Activated CD8-positive, alpha-beta memory T cell treated with anti-CD3 and anti-CD28 coated beads, Interleukin-2, amount 50 U/mL, for 48 hours (primary cell): ENCODE results near the gene CPNE2.
A peak's percentile ranks its signal among the peaks of the same experiment; 100 is the strongest.

Experiments used
- DNase-seq: peaks from one replicate; pipeline ENCODE4 v3.0.0-alpha.2; 2020

The CPNE2 gene

DNA sequence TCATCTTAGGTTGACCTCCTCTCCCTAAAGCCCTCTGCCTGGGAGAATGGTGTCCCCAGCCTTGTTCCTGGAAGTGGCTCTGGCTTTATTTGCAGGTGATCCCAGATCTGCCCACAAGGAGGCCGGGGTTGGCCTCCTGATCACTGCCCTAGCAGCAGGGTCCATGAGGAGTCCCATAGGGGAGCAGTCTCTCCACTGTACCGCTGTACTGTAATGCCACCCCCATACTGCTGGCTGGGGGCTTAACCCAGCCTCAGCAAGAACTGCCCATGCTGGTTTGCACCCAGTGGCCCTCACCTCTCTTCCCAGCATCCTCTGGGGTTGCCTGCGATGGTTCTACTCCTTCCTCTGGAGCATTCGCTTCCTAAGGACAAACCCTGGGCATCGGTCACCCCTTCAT lies 54.4 kb downstream of the CPNE2 start:
- peak; percentile 50 for DNase-seq

DNA sequence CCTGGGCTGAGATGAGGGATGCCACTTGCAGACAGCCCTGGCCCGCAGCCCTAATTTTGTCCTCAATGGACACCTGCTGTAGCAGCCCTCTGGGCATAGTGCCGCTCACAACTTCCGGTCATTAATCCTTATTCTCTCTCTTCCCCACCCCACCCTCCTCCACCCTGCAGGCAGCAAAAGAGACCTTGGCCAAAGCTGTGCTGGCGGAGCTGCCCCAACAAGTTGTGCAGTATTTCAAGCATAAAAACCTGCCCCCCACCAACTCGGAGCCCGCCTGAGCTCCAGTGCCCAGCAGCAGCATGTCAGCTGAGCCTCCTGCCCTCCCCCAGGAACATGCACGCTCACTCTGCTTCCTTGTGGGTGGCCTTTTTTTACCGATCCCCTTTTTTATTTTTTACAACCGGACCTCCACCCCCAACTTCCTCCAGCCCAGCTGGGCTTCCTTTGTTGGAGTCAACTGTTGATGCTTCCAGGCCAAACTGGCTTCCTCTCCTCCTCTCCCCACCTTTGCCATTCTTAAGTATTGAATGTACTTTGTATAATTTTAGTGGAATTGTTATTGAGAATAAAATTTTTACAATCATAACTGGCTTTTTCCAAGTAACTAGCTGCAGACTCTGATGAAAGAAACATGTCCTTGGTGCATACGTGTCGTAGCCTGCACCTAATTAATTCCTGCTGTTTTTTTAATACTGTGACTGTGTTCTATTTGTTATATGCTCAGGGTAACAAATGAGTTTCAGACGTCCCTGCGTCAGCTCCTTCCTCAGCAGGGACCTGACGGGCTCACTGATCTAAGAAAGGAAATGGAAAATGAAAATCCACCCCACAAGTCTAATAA lies 55.2 kb downstream of the CPNE2 start:
- no peak for DNase-seq

DNA sequence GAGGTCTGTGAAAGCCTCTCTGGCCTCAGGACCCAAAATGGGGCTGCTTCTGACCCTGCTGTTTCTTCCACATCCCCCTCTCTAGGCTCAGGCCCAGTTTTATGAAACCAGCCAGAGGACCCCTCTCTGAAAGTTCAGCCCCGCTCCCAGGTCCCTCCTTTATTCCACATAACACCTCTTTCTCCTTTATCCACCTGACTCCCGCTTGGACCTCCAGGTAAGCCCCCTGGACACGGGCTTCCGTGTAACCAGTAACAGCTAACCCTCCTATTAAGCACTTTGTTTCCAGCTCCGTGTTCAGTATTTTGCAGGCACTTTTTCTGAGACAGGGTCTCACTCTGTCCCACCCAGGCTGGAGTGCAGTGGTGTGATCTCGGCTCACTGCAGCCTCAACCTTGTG lies 56.1 kb downstream of the CPNE2 start:
- DNase-seq: peak; percentile 39

DNA sequence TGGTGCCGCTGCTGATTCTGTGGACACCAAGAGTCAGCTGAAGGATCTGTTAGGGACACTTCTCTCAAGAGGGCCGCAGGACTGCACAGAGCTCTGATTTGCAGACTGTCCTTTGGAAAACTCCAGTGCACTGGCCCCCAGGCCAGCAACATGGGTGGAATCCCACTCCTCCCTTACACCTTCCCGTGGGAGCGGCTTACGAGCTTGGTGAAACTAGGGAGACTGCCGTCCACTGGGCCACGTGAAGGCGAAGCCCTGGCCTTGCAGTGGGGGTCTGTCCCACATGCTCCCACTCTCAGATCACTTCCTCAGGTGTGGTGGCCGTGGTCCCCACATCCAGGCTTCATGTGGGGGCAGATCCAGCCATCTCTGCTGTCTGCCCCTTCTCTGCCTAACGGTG lies 57.0 kb downstream of the CPNE2 start:
- DNase-seq: no peak

DNA sequence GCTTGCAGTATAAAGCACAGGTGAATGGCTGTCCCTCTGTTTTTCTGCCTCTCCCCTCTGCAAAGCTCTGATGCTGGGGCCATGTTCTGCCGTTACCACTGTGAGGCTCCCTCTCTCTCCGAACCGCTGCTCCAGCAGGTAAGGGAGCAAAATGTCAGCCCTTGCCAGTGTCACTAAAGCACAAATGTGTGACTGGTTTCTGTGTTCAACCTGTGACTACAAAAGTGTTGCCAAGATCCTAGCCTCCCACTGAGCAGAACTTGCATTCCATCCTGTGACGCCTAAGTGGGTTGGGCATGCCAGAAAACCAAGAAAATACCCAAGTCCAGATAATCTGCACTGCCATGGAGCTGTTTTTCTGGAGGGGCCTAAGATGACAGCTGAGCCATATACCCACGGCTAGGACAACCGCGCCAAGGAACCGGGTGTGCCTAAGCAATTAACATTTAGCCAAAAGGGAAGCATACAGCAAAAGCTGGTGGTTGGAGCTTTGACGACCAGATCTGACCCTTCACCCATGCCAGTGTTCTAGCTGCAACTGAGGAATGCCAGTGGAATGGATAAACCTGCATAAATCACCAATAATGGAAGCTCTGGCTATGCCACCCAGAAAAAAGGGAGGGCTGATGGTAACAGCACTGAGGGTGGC lies 58.4 kb downstream of the CPNE2 start:
- DNase-seq: no peak

DNA sequence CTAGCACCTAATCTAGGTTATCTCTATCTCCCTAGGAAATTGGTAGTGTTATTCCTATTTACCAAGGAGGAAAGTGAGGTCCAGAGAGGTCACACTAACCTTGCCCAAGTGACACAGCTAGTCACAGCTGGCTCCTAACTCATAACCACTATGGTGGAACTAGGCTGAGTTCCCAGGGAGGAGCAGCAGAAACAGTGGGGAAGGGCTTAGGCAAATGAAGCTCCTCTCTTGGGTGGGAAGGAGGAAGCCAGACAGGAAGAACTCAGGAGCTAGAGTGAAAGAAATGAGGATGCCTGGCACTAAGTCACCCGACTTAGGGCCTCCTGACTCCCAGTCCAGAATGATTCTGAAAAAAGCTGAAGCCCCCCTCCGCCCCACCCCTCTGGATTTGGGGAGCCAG lies 59.0 kb downstream of the CPNE2 start:
- no peak for DNase-seq

DNA sequence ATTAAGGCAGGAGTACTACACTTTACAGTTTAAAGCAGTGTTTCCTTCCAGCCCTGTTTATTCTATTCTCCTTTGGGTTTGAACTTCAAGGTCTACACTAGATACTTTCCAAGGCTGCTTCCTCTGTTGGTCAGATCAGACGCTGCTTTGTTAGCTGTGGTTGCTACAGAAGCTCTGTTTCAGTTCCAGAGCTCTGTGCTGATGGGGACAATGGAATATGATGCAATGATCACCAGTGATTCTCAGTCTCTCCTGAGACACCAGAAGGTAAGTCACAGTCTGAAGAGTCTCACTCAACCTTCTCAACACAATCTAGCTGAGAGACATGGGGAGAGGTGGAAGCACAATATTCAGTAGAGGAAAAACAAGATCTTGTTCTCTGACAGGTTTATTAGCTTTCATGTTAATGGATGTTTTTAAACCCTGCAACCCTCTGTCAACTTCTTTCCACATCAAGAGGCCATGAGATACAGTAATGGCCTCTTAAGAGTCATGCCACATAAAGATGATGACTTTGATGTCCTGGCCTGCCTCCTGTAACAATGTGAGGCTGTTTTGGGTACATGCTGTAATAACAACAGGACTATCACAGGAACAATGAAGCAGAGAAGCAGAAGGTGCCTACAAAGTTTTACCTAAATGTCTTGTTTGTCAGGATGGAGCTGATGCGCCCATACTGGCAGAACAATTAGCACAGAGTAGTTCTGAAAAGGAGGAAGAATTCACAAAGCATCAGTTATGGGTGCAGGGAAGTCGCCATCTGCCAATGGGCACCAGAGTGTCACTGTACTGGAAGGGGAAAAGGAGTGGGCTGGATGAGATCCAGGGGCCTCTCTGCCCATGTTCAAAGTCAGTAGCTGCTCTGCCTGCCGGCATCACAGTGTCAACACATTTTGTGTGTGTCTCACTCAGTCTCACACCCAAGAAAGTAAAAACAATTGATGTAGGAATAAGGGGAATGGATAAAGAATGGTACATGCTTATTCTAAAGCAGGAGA lies 60.0 kb downstream of the CPNE2 start:
- DNase-seq: no peak

DNA sequence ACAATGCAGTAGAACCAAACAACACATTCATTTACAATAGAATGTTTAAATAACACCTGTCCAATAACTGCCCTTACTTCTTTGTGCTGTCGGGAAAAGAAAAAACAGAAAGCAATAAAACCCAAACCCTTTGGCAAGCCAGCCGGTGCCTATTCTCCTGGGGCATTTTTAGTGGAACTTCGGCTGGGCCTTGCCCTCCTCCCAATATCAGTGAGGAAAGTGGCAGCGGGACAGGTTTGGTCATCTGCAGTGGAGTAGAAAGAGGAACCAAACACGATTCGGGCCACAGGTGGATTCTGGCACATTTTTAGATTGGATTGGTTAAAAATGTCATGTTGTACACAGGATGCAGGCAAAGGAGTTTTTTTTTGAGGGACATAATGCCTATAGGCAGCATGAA lies 61.5 kb downstream of the CPNE2 start:
- no peak for DNase-seq

DNA sequence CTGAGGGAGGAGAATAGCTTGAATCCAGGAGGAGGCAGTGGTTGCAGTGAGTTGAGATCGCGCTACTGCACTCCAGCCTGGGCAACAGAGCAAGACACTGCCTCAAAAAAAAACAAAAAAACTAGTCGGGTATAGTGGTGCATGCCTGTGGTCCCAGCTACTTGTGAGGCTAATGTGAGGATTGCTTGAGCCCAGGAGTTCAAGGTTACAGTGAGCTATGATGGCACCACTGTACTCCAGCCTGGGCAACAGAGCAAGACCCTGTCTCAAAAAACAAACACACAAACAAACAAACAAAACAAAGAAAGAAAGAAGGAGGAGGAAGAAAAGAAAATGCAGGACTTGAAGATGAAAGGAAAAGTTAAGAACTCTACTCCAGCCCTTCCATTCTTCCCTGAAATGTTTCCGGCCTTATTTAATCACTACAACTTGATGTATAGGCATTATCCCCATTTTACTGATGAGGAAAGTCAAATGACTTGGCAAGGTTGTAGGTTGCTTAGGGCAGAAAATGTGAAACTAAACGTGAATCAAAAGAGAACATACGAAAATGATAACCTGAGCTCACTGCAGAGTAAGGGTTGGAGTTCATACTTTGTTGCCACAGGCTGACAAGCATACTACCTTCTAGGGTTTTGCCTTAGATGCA lies 63.4 kb downstream of the CPNE2 start:
- no peak for DNase-seq

DNA sequence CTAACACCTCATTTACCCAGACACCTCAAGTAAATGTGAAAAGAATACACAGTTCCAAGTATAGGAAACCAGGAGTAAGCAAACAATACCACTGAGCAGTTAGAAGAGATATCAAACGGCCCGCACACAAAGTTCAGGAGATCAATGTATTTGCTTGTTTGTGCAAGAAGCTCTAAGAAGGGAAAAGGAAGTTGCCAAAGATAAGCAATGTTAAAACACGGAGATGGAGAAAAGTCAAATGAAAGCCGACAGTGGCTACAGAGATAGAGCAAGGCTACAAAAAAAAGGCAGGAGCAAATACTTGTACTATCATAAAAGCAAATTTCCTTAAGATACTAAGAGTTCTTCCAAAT lies 63.9 kb downstream of the CPNE2 start:
- no peak for DNase-seq

DNA sequence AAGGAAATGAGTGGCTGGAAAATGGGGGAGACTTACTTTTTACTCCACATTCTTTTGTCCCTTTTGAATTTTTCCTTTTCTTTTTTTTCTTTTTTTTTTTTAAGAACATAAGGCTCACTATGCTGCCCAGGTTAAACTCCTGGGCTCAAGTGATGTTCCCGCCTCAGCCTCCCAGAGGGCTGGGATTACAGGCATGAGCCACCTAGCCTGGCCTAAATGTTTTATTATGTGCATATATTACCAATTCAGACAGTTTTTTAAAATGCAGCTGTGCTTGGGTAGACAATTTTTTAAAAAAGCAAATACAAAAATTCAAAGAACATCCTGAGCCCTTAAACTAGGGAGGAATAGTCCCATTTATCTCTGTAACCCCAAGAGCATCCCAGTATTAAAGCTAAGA lies 65.2 kb downstream of the CPNE2 start:
- DNase-seq: no peak

DNA sequence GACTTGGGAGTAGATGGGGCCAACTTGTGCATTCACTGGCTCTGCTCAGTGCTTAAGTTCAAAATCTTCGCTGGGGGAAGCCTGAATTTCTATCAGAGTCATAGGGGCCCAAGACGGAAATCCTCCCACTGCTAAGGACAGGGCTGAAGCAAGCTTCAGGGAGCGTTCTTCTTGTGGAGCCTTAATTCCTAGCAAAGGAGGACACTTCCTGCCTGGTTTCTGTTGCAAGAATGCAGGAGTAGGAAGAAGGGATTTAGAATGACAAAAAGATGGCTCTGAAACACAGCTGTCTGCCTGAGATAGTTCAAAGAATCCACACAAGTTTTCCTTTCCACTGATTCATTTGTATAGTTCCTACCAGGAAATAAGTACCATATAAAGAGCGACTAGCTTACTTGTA lies 67.1 kb downstream of the CPNE2 start:
- no peak for DNase-seq

DNA sequence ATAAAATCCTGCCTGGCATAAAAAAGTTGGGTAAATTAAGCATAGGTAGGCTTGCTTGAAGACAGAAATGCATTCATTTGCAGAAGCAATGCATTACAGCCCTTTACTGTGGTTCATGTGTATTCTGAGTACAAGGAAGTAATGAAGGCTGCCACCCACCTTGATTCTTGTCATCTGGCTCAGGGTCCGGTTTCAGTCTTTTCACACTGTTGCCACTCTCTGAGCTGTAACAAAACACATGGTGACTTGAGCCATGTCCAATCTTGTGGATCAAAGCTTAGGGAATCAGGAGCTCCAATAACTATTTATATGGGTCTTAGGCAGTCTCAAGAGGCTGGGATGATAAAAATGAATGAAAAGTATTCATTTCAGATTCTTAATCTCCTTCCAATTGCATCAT lies 71.5 kb downstream of the CPNE2 start:
- no peak for DNase-seq

DNA sequence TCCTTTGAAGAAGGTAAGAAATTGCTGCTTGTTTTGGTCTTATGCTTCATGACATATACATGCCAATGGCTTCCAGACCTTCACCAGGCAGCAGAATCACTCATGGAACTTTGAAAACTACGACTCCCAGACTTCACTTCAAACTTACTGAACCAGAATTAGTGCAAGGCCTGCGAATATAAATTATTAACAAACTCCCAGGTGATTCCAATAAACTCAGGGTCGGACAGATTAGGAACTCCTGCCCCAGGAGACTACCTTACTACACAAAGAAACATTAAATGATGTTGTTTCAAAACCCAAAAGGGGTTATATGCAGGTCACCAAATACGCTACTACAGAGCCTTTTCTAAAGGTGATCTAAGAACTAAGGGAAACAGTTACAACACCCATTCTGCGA lies 73.1 kb downstream of the CPNE2 start:
- no peak for DNase-seq

DNA sequence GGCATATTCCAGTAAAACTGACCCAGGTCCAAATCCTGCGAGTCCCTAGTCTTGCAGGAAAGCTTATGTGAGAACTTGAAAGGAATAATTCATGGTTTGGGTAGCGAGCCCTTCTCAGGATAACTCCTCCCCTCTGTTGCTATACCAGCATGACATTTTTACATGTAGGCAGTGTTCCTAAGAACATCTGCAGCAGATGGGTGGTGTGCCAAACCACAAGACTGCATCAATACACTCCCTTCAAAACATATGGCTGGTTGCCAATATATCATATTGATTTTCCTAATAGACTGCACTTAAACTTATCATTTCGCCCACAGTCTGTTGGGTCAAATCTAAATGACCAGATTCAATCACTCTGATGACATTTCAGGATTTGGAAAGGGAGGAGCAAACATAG lies 73.6 kb downstream of the CPNE2 start:
- DNase-seq: no peak

DNA sequence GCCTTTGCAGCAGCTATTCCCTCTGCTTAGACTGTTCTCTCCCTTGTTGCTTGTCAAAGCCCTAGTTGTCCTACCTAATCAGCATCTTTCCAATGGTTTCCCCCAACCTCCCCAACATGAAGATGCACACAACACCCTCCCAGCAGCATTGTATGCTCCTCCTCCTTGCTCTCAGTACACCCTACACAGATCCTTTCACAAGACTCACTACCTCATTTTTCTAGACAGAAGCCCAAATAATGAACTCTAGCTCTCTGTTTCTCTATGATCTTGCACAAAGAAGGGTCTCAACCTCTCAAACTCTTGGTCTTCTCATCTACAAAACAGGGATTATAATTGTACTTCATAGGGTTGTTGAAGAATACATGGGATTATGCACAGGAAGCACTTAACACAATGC lies 74.1 kb downstream of the CPNE2 start:
- DNase-seq: no peak

DNA sequence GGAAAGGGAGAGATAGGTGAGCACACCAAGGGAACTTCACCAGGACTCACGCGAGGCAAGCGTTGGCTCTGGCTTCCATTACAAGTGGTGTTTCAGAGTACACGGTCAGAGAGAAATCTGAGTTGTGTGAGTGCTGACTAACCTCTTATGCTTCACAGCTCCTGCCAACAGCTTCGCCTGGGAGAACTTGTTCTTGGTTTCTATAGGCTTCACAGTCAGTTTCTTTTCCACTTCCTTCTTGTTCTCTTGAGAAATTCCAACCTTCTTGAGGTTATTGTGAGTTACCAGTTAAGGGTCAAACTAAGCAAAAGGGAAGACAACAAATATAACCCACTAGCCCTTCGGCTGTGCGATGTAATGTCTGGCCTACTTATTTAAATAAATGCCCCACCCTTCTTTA lies 74.6 kb downstream of the CPNE2 start:
- DNase-seq: no peak

DNA sequence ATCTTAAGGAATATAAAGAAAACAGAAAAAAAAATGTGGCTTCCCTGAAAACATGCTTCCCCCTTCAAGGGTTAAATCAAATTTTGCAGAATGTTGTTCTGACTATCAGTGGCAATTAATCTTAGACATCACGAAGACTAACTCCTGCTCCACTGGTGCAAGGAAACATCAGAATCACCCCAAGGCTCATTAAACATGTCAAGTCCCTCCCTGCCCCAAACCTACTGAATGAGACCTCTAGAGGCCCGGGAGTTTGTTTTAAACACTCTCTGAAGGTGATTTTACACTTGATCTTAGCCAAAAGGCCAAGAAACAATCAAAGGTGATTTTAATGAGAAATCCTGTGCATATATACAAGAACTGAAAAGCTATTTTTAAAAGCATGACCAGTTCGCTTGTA lies 75.2 kb downstream of the CPNE2 start:
- DNase-seq: no peak

DNA sequence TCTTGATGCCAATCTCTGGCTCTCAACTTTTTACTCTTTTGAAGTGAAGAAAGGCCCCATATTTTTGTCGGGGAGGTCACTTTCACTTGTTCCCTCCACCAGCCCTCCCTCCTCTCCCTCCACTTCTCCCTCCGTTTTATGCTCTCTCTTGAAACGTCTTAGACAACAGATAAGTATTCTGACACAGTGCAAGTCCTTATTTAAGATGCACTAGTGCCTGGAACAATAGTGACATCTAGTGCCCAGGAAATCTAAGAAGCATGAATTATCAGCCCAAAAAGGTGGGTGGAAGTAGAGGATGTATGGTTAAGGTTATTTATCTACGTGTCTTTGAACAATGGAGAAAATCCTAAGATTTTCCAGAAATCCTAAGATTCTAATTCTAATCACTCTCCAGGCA lies 75.6 kb downstream of the CPNE2 start:
- DNase-seq: no peak

DNA sequence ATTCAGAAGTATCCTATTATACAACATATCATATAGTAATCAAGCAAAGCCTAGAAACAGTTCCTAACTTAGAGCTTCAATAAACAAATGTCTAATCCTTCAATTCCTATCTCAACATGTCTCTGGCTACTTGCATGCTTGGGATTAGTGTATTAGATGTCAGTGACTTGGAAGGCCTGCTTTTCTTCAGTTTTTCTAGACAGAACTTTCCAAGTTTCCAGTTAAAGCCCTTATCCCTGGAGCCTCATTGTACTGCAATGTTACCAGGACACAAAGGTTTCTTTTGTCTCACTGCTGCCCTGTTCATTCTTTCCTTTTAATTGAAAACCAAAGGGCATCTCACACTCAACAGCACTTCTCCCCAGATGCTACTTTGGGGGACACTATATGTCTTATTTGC lies 76.9 kb downstream of the CPNE2 start:
- no peak for DNase-seq

DNA sequence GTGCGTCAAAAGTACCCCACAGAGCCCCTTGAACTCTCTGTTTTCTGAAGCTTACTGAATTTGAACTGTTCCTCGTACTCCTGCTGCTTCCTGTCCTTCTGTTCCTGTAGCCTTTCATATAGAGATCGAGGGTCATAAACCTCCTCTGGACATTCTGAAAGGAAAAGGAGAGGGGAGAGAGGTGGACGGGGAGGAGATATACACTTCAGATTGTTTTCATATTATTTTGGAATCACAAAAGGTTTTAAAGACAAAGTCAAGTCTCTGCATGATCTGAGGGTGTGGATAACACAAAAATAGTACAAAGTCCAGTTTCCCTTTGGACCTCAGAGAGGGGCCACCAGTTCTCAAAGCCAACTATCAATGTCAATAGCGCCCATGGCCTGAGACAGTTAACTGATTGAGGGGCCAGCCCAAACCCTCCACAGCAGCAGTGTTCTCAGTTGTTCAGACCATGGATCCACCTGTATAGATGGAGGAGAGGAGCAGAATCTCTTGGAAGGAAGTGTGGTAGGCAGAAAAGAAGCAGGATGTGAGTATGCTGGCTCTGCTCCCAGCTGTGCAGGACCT lies 80.4 kb downstream of the CPNE2 start:
- DNase-seq: no peak

DNA sequence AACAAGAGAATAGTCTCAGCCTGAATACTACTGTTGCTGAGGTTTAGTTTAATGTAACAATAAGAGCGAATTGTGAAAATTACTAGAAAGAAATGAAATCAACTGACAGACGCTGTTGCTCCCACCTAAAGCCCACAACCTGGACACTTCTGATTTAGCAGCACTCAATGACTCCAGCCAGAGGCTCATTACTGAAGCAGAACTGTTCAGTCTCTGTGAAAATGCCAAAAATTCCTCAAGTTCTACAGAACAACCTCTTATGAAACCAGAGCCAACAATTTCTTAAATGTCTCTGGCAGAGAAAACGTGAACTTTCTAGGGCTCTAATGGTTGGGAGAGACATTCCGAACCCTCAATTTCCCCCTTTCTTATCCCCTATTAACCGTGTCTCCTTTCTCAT lies 83.5 kb downstream of the CPNE2 start:
- DNase-seq: no peak

DNA sequence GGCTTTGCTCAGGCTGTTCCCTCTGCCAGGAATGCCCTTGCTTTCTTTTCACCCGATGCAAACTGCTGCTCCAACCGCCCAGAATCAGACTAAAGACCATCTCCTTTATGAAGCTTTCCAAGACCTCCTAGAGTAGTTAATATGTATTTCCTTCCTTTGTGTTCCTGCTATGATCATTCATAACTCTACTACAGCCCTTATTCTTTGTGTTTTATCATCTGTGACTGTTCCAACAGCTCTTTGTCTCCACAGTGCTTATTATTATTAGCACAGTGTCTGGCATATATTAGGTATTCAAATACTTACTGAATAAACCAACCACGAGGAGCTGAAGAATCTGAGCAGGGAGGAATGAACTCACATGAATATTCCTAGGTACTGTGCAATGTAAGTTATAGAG lies 85.8 kb downstream of the CPNE2 start:
- no peak for DNase-seq
